Measurements from ENCODE around the gene RNF128.

The RNF128 gene, protein sequence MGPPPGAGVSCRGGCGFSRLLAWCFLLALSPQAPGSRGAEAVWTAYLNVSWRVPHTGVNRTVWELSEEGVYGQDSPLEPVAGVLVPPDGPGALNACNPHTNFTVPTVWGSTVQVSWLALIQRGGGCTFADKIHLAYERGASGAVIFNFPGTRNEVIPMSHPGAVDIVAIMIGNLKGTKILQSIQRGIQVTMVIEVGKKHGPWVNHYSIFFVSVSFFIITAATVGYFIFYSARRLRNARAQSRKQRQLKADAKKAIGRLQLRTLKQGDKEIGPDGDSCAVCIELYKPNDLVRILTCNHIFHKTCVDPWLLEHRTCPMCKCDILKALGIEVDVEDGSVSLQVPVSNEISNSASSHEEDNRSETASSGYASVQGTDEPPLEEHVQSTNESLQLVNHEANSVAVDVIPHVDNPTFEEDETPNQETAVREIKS

DNA sequence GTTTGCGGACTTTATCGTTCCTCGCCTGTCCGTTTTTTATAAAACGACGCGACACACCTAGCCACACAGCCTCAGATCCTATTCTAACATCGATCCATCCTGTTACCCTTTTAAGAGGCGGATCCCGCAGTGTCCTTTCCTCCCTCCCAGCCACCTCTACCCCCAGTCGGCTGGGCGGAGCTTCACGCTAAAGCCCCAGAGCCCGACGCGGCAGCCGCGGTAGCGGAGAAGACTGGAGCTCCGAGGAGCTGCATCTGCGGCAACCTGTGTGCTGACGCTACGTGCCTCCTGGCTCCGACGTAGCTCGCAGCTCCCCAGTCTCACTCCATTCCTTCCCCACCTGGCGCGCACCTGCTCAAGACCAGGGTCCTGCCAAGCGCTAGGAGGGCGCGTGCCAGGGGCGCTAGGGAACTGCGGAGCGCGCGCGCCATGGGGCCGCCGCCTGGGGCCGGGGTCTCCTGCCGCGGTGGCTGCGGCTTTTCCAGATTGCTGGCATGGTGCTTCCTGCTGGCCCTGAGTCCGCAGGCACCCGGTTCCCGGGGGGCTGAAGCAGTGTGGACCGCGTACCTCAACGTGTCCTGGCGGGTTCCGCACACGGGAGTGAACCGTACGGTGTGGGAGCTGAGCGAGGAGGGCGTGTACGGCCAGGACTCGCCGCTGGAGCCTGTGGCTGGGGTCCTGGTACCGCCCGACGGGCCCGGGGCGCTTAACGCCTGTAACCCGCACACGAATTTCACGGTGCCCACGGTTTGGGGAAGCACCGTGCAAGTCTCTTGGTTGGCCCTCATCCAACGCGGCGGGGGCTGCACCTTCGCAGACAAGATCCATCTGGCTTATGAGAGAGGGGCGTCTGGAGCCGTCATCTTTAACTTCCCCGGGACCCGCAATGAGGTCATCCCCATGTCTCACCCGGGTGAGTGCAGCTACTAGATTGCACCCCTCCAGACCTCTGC is at the start of gene RNF128:
Gene RNF128, plus strand, starts transcription at position 217 of the 953 bp plus-strand sequence. Its CDS starts 213 bp downstream, at position 430.
- Histone ChIP-seq H3K9ac (ENCODE audit: low read depth, low read length) (peak within 1 kb of the TSS; percentile 65), H3K36me3 (ENCODE audit: insufficient read depth, low read length) (no peaks in the 10 kb centered on the region), H3K9me3 (ENCODE audit: control insufficient read depth, insufficient read depth, low read length) (no peaks in the 10 kb centered on the region), H3K4me1 (ENCODE audit: insufficient read depth, low read length) (peaks cover 4% of the 10 kb centered on the region; the same call in 1 of the 2 replicates)

DNA sequence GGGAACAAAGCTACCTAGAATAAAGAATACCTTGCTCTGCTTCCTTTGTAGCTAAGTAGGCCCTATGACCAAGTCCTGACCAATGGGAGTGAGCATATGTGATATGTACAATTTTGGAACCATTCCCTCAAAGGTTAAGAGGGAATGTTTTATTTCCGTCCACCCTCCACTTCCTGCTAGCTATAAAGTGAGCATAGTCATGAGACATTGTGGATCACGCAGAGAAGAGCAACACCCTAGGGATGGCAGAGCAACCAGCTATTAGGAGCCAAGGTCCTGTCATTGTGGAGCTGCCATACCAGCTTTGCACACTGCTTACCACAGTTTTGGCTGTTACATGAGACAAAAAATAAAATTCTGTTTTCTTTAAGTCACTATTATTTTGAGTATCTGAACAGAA is 45.8 kb upstream of the RNF128 start:
- Histone ChIP-seq H3K9ac (ENCODE audit: low read depth, low read length) (no peak overlapping the region), H3K4me1 (ENCODE audit: insufficient read depth, low read length) (peaks cover 4% of the 10 kb centered on the region), H3K9me3 (ENCODE audit: control insufficient read depth, insufficient read depth, low read length) (no peaks in the 10 kb centered on the region), H3K36me3 (ENCODE audit: insufficient read depth, low read length) (no peaks in the 10 kb centered on the region)

DNA sequence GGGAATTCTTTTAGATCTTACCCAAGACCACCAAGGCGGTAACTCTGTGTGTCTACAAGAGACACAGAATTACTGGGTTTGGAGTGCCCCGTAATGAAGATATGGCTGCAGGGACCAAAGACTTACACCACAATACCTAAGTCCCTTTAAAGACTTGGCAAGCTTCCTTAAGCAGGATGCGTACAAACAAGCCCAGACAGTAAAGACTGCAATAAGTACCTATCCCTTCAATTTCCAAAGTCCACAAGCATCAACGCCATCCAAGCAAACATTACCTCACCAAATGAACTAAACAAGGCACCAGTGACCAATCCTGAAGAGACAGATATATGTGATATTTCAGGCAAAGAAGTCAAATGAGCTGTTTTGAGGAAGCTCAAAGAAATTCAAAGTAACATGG is 42.3 kb upstream of the RNF128 start:
- Histone ChIP-seq H3K9ac (ENCODE audit: low read depth, low read length) (no peak overlapping the region), H3K36me3 (ENCODE audit: insufficient read depth, low read length) (no peaks in the 10 kb centered on the region), H3K9me3 (ENCODE audit: control insufficient read depth, insufficient read depth, low read length) (no peaks in the 10 kb centered on the region), H3K4me1 (ENCODE audit: insufficient read depth, low read length) (peaks cover 4% of the 10 kb centered on the region; the same call in 1 of the 2 replicates)

DNA sequence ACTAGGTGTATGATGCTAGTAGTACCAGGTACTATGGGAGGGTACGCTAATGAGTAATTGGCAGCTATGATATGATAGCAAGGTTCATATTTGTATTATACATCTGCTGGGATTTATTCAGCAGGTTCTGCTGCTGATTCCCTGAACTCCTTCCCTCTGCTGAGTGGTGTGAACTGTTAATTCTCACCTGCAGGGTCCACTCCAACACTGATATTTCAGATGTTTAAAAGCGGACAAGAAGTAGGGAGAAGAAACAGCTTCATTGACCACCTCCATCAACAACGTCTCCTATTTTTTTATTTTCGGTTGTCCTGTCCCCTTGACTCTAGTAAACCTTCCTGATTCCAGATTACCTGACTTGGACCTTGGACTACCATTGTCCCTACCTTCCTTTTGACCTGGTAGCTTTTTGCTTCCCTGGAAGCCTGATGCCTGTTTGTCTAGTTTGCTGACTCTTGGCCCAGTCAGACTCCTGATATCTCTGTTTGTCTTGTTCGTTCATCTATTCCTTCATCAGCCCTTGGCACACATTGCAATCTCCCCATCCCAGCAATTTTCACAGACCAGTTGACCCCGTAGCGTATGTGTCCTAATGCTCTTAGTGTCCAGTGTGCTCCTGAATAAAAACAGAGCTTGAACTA is 34.0 kb upstream of the RNF128 start:
- Histone ChIP-seq H3K9ac (ENCODE audit: low read depth, low read length) (no peak overlapping the region), H3K36me3 (ENCODE audit: insufficient read depth, low read length) (no peaks in the 10 kb centered on the region), H3K9me3 (ENCODE audit: control insufficient read depth, insufficient read depth, low read length) (no peaks in the 10 kb centered on the region), H3K4me1 (ENCODE audit: insufficient read depth, low read length) (no peaks in the 10 kb centered on the region)

DNA sequence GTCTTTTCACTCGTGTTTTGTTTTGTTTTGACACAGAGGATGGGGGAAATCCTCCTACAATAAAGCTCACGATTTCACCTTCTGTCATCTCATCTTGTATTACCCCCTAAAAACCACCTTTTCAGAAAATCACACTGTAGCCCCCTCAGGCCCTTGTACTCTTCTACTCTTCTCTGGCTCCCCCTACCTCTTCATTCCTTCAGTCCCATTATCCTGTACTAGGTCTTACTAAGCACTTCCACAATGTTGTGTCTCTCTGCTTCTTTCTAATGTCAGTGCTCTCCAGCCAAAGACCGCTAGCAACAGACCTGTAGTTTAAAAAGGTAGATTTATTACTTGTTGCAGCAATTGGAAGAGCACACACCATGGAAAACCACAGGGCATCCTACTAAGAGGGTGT is 30.0 kb upstream of the RNF128 start:
- H3K4me1 ChIP-seq (ENCODE audit: insufficient read depth, low read length): no peaks in the 10 kb centered on the region
- H3K9me3 ChIP-seq (ENCODE audit: control insufficient read depth, insufficient read depth, low read length): no peaks in the 10 kb centered on the region
- no peaks in the 10 kb centered on the region for H3K36me3 ChIP-seq (ENCODE audit: insufficient read depth, low read length)
- no peak overlapping the region for H3K9ac ChIP-seq (ENCODE audit: low read depth, low read length)

DNA sequence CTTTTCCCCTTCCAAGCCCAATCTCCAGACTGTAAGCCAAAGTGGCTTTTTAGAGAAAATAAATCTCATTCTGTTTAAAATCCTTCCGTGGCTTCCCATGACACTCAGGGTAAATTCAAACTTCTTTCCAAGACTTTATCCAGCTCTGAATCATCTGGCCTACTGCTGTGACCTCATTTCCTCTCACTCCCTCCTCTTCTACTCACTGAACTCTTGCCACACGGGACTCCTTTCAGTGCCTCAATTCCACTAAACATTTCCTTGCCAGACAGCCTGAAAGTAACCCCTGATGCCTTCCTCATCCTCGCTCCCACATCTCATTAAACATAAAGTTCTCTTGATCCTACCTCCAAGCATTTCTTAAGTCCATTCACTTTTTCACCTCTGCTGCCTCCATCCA is 27.8 kb upstream of the RNF128 start:
- H3K4me1 ChIP-seq (ENCODE audit: insufficient read depth, low read length): no peaks in the 10 kb centered on the region

DNA sequence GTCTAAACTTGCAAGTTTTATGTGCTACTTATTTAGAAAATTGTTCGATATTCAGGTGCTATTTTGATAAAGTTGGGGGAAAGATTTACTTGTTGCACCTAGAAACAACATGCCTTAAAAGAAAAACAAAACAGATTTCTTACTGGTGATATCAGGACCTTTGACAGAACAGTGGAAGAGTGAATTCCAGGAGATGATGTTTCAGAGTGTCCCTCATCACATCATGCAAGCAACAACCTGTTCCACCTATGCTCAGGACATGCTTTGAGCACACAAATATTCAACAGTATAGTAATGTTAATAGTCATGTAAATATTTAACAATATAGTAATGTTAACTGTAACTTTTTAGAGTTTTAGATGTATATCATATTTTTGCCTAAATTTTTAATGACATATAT is 23.9 kb upstream of the RNF128 start:
- H3K9me3 ChIP-seq (ENCODE audit: control insufficient read depth, insufficient read depth, low read length): no peaks in the 10 kb centered on the region
- no peaks in the 10 kb centered on the region for H3K4me1 ChIP-seq (ENCODE audit: insufficient read depth, low read length)
- H3K36me3 ChIP-seq (ENCODE audit: insufficient read depth, low read length): no peaks in the 10 kb centered on the region
- H3K9ac ChIP-seq (ENCODE audit: low read depth, low read length): no peak overlapping the region

More for the DNA sequence above, 27.8 kb upstream of the RNF128 start:
- no peaks in the 10 kb centered on the region for H3K9me3 ChIP-seq (ENCODE audit: control insufficient read depth, insufficient read depth, low read length)
- no peak overlapping the region for H3K9ac ChIP-seq (ENCODE audit: low read depth, low read length)
- H3K36me3 ChIP-seq (ENCODE audit: insufficient read depth, low read length): no peaks in the 10 kb centered on the region

DNA sequence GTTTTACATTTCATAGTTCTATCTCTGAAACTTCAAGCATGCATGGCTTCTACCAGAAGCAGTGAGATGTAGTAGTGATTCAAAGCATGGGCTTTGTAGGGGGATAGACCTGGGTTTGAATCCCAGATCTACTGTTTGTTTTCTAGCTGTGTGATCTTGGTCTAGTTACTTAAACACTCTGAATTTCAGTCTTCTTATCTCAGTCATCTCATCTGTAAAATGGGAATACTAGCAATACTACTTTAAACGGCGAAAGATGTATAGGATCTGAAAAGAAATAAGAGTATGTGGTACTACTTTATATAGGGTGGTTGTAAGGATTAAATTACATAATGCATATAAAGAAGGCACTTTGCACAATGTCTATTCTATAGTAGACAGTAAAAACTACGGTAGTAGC is 20.0 kb upstream of the RNF128 start:
- H3K36me3 ChIP-seq (ENCODE audit: insufficient read depth, low read length): no peaks in the 10 kb centered on the region
- no peaks in the 10 kb centered on the region for H3K9me3 ChIP-seq (ENCODE audit: control insufficient read depth, insufficient read depth, low read length)
- no peaks in the 10 kb centered on the region for H3K4me1 ChIP-seq (ENCODE audit: insufficient read depth, low read length)
- no peak overlapping the region for H3K9ac ChIP-seq (ENCODE audit: low read depth, low read length)

DNA sequence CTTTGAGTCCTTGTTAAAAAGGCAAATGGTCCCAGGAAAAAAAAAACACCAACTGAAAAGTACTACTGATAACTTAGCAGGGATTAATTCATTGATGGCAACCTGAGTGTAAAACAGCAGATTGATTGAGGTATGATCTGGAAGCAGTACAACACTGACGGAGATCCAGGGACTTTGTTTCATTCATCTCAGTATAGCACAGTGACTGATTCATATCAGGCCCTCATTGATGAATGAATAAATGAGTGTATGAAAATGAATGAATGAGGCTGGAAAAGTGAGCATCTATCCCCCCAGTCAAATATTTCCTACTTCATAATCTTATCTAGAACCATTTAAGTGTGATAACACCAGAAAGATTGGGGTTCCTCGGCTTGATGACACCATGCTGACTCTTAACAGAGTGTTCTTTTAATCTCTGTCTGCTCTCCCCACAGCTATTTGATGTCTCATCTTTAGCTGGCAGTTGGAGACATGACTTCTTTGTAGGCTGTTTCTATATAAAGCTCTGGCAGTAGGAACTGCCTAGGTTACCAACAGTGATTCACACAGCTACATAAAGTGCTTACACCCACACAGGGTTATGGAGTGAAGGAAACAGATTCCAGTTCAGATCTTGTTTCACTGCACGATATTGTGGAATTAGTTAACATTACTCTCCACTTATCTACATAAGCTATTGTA is 18.6 kb upstream of the RNF128 start:
- Histone ChIP-seq H3K9ac (ENCODE audit: low read depth, low read length) (no peak overlapping the region), H3K9me3 (ENCODE audit: control insufficient read depth, insufficient read depth, low read length) (no peaks in the 10 kb centered on the region), H3K36me3 (ENCODE audit: insufficient read depth, low read length) (no peaks in the 10 kb centered on the region), H3K4me1 (ENCODE audit: insufficient read depth, low read length) (no peaks in the 10 kb centered on the region)

DNA sequence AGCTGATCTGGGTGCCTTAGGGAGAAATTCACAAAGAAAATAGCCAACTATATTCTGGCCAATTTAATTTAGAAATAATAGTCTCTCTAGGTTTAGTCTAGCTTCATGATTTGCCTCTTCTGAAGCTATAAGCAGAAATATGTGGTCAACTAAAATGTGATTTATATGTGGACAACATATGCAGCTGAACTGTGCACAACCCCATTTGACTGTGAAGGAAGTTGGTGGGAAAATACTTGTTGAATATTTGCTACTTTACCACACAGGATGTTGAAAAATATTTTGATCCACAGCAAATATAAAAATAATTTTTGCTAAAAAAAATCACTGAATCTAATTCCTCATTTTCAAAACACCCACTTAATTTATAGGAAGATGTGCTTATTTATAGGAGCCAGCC is 15.7 kb upstream of the RNF128 start:
- Histone ChIP-seq H3K9me3 (ENCODE audit: control insufficient read depth, insufficient read depth, low read length) (no peaks in the 10 kb centered on the region), H3K4me1 (ENCODE audit: insufficient read depth, low read length) (no peaks in the 10 kb centered on the region), H3K36me3 (ENCODE audit: insufficient read depth, low read length) (no peaks in the 10 kb centered on the region), H3K9ac (ENCODE audit: low read depth, low read length) (no peak overlapping the region)

DNA sequence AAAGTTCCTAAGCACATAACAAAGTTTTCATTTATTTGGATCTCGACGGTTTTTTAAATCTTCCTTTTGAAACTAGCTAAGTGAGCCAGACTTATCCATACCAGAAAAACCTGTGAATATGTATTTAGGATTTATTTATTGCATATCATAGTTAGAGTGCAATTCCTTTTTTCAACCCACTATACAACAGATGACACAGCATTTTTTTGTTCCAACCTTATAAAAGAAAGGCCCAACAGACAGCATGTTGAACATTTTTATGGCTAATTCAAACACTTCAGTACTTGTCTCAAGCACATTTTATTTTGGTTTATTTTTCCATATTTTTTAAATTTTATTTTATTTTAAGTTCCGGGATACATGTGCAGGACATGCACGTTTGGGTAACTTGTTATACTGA is 15.1 kb upstream of the RNF128 start:
- H3K4me1 ChIP-seq (ENCODE audit: insufficient read depth, low read length): no peaks in the 10 kb centered on the region
- H3K9ac ChIP-seq (ENCODE audit: low read depth, low read length): no peak overlapping the region
- H3K9me3 ChIP-seq (ENCODE audit: control insufficient read depth, insufficient read depth, low read length): no peaks in the 10 kb centered on the region
- no peaks in the 10 kb centered on the region for H3K36me3 ChIP-seq (ENCODE audit: insufficient read depth, low read length)

DNA sequence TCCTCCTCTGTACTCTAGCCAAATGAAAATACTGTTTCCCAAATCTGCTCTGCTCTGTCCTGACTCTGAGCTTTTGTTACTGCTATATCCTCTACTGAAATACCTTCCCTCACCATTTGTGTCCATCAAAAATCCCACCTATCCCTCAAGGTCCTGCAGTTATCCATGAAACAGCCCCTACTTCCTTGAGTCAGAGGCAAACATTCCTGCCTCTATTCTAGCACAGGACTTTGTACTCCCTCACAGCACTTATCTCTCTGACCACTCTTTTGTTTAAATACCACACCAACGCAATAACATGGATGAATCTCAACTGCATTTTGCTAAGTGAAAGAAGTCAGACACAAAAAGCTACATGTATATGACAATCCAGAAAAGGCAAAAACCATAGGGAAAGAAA is 10.5 kb upstream of the RNF128 start:
- no peaks in the 10 kb centered on the region for H3K36me3 ChIP-seq (ENCODE audit: insufficient read depth, low read length)
- H3K9ac ChIP-seq (ENCODE audit: low read depth, low read length): no peak overlapping the region
- H3K4me1 ChIP-seq (ENCODE audit: insufficient read depth, low read length): no peaks in the 10 kb centered on the region
- H3K9me3 ChIP-seq (ENCODE audit: control insufficient read depth, insufficient read depth, low read length): no peaks in the 10 kb centered on the region

DNA sequence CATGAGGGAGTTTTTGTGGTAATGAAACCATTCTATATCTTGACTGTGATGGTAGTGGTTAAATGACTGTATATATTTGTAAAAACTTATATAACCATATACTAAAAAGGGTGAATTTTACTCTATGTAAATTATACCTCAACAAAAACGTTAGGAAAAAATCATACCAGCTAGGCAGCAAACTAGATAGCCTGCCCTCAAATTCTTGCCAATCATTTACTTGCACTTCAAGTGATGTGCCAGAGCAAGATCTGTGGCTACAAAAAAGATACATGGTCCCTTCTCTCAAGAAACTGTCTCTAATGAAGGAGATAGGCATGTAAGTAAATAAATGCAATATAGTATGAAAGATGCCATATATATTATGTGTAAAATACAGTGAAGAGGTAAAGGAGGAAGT is 10.0 kb upstream of the RNF128 start:
- no peaks in the 10 kb centered on the region for H3K36me3 ChIP-seq (ENCODE audit: insufficient read depth, low read length)
- H3K9ac ChIP-seq (ENCODE audit: low read depth, low read length): no peak overlapping the region
- no peaks in the 10 kb centered on the region for H3K4me1 ChIP-seq (ENCODE audit: insufficient read depth, low read length)
- no peaks in the 10 kb centered on the region for H3K9me3 ChIP-seq (ENCODE audit: control insufficient read depth, insufficient read depth, low read length)

DNA sequence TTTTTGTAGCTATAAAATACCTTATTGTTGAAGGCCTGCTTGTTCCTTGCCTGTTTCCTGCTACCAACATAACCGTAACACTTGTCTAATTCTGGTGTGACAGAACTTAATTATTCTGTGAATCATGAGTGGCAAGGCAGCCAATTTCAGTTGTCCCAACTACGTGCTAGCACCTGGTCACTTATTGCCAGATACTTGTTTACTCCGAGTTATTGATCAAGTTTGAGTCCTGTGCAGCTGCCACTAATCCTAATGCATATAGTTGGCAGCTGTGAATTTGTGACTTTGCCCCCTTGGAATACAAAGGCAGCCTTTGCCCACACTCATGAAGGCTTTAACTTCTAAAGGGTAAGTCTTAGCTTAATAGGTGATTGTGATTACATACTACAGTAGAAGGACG is 7.8 kb upstream of the RNF128 start:
- Histone ChIP-seq H3K36me3 (ENCODE audit: insufficient read depth, low read length) (no peaks in the 10 kb centered on the region), H3K9me3 (ENCODE audit: control insufficient read depth, insufficient read depth, low read length) (no peaks in the 10 kb centered on the region), H3K4me1 (ENCODE audit: insufficient read depth, low read length) (no peaks in the 10 kb centered on the region), H3K9ac (ENCODE audit: low read depth, low read length) (no peak overlapping the region)
